GM12873 (cell line): ENCODE measurements around the gene S100A13.

Source experiments
- TF ChIP-seq, protein P1 (sequence below): IDR thresholded peaks from 2 replicates; pipeline ENCODE4 v1.5.1; 2012; ENCODE audit warnings: low read depth, mild to moderate bottlenecking, moderate library complexity, low read length, control low read depth; ENCODE audit not compliant: insufficient read depth; ENCODE audit errors: missing control alignments

The S100A13 gene

DNA sequence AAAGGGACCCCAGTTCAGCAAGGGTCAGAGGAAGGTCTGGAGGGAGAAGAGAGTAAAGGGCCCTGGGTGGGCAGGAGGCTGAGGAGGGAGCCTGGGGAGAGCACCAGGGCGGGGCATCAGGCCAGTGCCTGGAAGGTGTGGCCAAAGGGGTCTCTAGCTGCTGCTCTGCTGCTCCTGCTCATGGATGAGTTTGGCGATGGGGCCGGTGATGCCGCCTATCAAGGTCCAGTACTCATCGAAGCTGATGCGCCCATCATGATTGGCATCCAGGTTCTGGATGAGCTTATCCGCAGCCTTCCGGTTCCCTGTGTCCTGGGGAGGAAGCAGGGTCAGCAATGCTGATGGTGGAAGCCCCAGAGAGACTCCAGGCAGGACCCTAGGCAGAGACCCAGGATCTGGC lies 19.9 kb downstream of the S100A13 start:
- TF ChIP-seq, protein P1, sequence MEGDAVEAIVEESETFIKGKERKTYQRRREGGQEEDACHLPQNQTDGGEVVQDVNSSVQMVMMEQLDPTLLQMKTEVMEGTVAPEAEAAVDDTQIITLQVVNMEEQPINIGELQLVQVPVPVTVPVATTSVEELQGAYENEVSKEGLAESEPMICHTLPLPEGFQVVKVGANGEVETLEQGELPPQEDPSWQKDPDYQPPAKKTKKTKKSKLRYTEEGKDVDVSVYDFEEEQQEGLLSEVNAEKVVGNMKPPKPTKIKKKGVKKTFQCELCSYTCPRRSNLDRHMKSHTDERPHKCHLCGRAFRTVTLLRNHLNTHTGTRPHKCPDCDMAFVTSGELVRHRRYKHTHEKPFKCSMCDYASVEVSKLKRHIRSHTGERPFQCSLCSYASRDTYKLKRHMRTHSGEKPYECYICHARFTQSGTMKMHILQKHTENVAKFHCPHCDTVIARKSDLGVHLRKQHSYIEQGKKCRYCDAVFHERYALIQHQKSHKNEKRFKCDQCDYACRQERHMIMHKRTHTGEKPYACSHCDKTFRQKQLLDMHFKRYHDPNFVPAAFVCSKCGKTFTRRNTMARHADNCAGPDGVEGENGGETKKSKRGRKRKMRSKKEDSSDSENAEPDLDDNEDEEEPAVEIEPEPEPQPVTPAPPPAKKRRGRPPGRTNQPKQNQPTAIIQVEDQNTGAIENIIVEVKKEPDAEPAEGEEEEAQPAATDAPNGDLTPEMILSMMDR: no peak

- TF ChIP-seq, protein P1: no peak
Observed at GRCh38 chr1:153606194-153606593, 21.1 kb downstream of the S100A13 start.

DNA sequence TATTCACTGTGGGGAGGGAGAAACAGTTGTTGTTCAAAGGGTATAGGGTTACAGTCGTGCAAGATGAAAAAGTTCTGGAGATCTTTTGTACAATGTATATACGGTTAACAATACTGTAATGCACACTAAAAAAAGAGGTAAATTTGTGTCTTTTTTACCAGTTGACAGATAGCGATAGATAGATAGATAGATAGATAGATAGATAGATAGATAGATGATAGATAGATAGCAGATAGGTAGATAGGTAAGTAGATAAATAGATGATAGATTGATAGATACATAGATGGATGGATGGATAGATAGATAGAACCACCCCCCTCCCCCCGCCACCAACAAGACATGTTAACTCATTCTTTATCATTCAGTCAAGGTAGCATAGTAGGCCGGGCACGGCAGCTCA lies 24.6 kb downstream of the S100A13 start:
- TF ChIP-seq, protein P1: no peak

DNA sequence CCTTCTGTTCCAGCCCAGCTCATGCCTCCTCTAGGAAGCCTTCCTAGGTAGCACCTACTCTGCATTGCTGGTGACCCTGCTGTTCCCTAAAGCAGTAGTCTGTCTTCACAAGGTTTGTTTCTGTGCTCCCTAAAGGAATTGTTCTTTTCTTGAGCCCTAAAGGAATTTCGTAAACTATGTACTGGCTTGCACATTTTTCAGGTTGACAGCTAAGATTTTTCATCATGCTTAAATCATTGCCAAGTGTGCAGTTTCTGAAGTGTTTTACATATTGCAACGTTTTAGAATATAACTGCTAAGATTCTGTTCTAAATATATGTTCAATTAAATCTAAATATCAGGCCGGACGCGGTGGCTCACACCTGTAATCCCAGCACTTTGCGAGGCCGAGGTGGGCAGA lies 27.5 kb downstream of the S100A13 start:
- TF ChIP-seq, protein P1: no peak

DNA sequence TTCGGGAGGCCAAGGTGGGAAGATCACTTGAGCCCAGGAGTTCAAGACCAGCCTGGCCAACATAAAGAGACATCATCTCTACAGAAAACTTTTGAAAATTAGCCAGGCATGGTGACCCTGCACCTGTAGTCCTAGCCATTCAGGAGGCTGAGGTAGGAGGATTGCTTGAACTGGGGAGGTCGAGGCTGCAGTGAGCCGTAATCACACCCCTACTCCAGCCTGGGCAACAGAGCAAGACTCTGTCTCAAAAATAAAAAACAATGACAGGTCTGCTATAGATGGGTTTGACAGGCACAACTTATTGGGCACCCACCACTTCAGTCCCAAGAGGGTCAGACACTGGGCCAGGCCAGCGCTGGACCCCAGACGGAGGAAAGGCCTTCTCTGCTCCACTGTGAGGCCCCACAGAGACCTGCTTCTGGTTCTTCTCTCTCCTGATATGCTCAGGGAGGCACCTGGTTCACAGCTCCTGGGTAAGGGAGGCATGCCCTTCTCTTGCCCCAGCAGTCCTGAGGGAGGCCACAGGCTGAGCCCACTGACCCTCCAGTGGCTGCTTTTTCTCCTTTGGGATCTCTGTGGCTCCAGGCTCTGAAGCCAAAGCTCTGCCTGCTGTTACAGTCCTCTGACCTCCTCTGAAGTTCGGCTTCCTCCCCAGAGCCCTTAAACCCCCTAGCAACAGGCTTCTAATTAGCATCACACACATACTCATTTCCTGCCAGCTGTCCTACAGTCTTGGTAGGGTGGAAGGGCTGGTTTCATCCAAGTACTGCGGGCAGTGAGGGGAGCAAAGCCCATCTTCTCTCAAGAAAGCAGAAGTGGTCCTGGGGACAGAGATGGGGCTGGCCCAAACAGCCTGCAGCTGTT lies 28.8 kb downstream of the S100A13 start:
- TF ChIP-seq, protein P1: no peak

- TF ChIP-seq, protein P1: no peak
Observed at GRCh38 chr1:153597206-153597605, 30.1 kb downstream of the S100A13 start.

DNA sequence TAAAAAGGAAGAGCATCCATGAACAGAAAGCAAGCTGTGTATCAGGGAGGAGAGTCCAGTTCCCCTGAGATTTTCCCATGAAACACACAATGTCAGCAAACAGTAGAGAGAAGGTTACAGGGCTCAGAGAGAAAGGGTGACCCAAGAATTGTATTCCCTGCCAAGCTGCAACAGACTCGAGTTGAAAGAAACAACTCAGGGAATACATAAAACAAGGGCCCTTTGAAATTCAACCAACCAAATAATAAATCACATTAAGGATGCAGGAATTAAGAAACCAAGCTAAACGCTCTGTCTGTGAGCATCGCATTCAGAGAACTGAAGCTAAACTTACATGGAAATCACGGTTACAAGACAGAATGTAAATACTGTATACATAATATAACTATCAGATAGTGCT lies 34.6 kb downstream of the S100A13 start:
- TF ChIP-seq, protein P1: no peak
